HEK293T (cell line): ENCODE data around the gene CST9L.

ENCODE experiments used
- ARNT ChIP-seq: fragments of 450-650 bp; IDR thresholded peaks from 2 replicates; pipeline ENCODE4 v1.6.1; 2017; ENCODE audit warnings: mild to moderate bottlenecking
- BHLHE40 ChIP-seq: fragments of 450-650 bp; IDR thresholded peaks from 2 replicates; pipeline ENCODE4 v1.6.1; 2016; ENCODE audit warnings: mild to moderate bottlenecking, moderate library complexity, borderline replicate concordance
- CTBP1 ChIP-seq: fragments of 450-650 bp; IDR thresholded peaks from 2 replicates; pipeline ENCODE4 v1.6.1; 2016; ENCODE audit warnings: borderline replicate concordance
- ELF4 ChIP-seq: fragments of 450-650 bp; IDR thresholded peaks from 2 replicates; pipeline ENCODE4 v1.6.1; 2017; ENCODE audit warnings: antibody characterized with exemption
- FOXA1 ChIP-seq: fragments of 450-650 bp; IDR thresholded peaks from 2 replicates; pipeline ENCODE4 v1.6.1; 2016; ENCODE audit warnings: mild to moderate bottlenecking
- FOXK2 ChIP-seq: fragments of 450-650 bp; IDR thresholded peaks from 2 replicates; pipeline ENCODE4 v1.6.1; 2016; ENCODE audit warnings: mild to moderate bottlenecking
- FOXM1 ChIP-seq: fragments of 450-650 bp; IDR thresholded peaks from 2 replicates; pipeline ENCODE4 v1.6.1; 2017; ENCODE audit warnings: mild to moderate bottlenecking, borderline replicate concordance
- HDGF ChIP-seq: fragments of 450-650 bp; IDR thresholded peaks from 2 replicates; pipeline ENCODE4 v1.6.1; 2017; ENCODE audit warnings: antibody characterized with exemption, borderline replicate concordance
- LEF1 ChIP-seq: fragments of 450-650 bp; IDR thresholded peaks from 2 replicates; pipeline ENCODE4 v1.6.1; 2017; ENCODE audit warnings: mild to moderate bottlenecking, borderline replicate concordance
- NFRKB ChIP-seq: fragments of 450-650 bp; IDR thresholded peaks from 2 replicates; pipeline ENCODE4 v1.6.1; 2016; ENCODE audit warnings: mild to moderate bottlenecking, moderate library complexity
- SP1 ChIP-seq: fragments of 450-650 bp; IDR thresholded peaks from 2 replicates; pipeline ENCODE4 v1.6.1; 2017
- SUZ12 ChIP-seq: fragments of 450-650 bp; IDR thresholded peaks from 2 replicates; pipeline ENCODE4 v1.6.1; 2016; ENCODE audit warnings: mild to moderate bottlenecking
- TARDBP ChIP-seq: fragments of 450-650 bp; IDR thresholded peaks from 2 replicates; pipeline ENCODE4 v1.6.1; 2016
- ZNF384 ChIP-seq: fragments of 450-650 bp; IDR thresholded peaks from 2 replicates; pipeline ENCODE4 v1.6.1; 2016

DNA sequence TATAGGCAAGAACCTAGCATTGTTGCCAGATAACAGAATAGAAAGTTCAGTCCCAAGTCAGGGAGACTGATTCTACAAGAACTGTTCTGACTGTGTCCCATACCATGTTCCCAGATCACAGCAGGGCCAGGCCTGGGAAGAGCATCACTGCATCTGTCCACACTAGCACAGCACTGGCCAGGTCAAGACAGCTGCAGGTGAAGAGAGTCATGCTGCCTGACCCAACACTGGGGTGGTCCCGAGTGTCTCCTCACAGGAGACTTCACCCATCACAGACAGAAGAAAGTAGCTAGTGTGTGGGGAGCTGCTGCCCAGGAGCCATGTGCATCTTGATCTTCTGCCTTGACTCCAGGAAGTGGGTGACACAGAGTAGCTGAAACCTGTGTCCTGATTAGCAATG lies 1.3 kb upstream of the CST9L start:
- no peak for TF ChIP-seq HDGF
- no peak for TF ChIP-seq FOXM1
- no peak for TF ChIP-seq SP1
- TF ChIP-seq FOXA1, result no peak
- no peak for TF ChIP-seq FOXK2
- TF ChIP-seq BHLHE40, result no peak
- no peak for TF ChIP-seq SUZ12
- TF ChIP-seq ARNT, result no peak
- no peak for TF ChIP-seq ZNF384
- TF ChIP-seq TARDBP, result no peak
- TF ChIP-seq CTBP1, result no peak
- TF ChIP-seq ELF4, result no peak
- no peak for TF ChIP-seq NFRKB
- TF ChIP-seq LEF1, result no peak
